Kidney (tissue), 14 donors: Measurements from ENCODE around the gene LZTS2. TPM values are rescaled to one million over a fixed set of nuclear protein-coding genes. Genes with fewer than 3 reads are reported as not detected.
A peak's percentile ranks its signal among the peaks of the same experiment; 100 is the strongest.

Experiments
- DNase-seq, 5 donors: peaks; one replicate each; pipeline ENCODE4 v3.0.0-alpha.2; 2013 to 2020
- FAIRE-seq: peaks from 2 replicates; lab custom pipeline; 2012; peaks lifted over from hg19 to GRCh38; lab: Jason Lieb, UNC
- H3K27ac ChIP-seq, 2 donors: one replicate each; pipeline ENCODE4 v1.7.0; 2013; ENCODE audit warnings: low read depth in 2 of 2, low read length in 2 of 2, inconsistent platforms in 1 of 2
- H3K27me3 ChIP-seq: one replicate; pipeline ENCODE4 v1.7.1; 2013; ENCODE audit warnings: low read length, inconsistent platforms; ENCODE audit not compliant: control insufficient read depth, insufficient read depth
- H3K36me3 ChIP-seq, 3 donors: one replicate each; pipeline versions ENCODE4 v1.7.0 to v1.7.1; 2013; ENCODE audit warnings: low read length in 3 of 3, control low read depth in 1 of 3, inconsistent platforms in 1 of 3; ENCODE audit not compliant: insufficient read depth in 3 of 3, control insufficient read depth in 2 of 3
- H3K4me1 ChIP-seq, 3 donors: one replicate each; pipeline versions ENCODE4 v1.7.0 to v1.7.1; 2013; ENCODE audit warnings: low read length in 3 of 3, inconsistent platforms in 1 of 3, low read depth in 1 of 3; ENCODE audit not compliant: control insufficient read depth in 2 of 3, insufficient read depth in 2 of 3
- H3K4me3 ChIP-seq, 3 donors: one replicate each; pipeline versions ENCODE4 v1.7.0 to v1.8.1; 2013; ENCODE audit warnings: low read length in 3 of 3, control low read depth in 1 of 3, inconsistent platforms in 1 of 3
- H3K9ac ChIP-seq, 3 donors: one replicate each; pipeline versions ENCODE4 v1.7.0 to v1.7.1; 2013; ENCODE audit warnings: low read length in 3 of 3, control low read depth in 1 of 3, inconsistent platforms in 1 of 3
- H3K9me3 ChIP-seq, 3 donors: one replicate each; pipeline versions ENCODE4 v1.7.0 to v1.7.1; 2013; ENCODE audit warnings: low read length in 3 of 3, control low read depth in 1 of 3, inconsistent platforms in 1 of 3; ENCODE audit not compliant: control insufficient read depth in 2 of 3, insufficient read depth in 1 of 3
- CTCF ChIP-seq: IDR thresholded peaks from 3 replicates; pipeline ENCODE4 v1.5.1; 2012; ENCODE audit warnings: mild to moderate bottlenecking, moderate library complexity, borderline replicate concordance; ENCODE audit not compliant: insufficient read depth; ENCODE audit errors: extremely low read depth
- intact Hi-C: fragments of 100-400 bp; cut with DNase I; formaldehyde crosslinking; loops from one replicate; pipeline ENCODE4 v1.11.1; 2022
- polyA plus RNA-seq: library from polyadenylated mRNA; stranded (reverse); fragments of 350-450 nt; fragmentation: Illumina TruSeq; extraction: RNeasy Lipid Tissue Mini Kit (QIAGEN cat#74804); gene quantifications from one replicate; pipeline ENCODE4 v1.2.3, GENCODE V29; 2014; ENCODE audit warnings: low read depth, low replicate concordance; ENCODE audit not compliant: insufficient read depth
- total RNA-seq: library from RNA; stranded (reverse); fragmentation: NEBNext Ultra II Directional; extraction: Animal tissue kit (Norgen Biotek cat#: 25700); gene quantifications from one replicate; pipeline ENCODE4 v1.2.1, GENCODE V29; 2021
- donor health status: control.
- donor health status: control.
- donor health status: control.
- donor health status: control.
- donor health status: control.
- donor health status: DM: yes; HTN: yes; CAD: no.
- donor health status: Normal renal cell carcinoma (clear cell type).

The LZTS2 gene
- total and polyA plus RNA-seq, 2 donors from 2014 or later, result 47.3 to 54.7 TPM

- FAIRE-seq, result no peak
- peaks cover 0 to 25% (median 17%) of the 10 kb centered on the region in 3 donors for H3K36me3 ChIP-seq
- peak in 1 of 5 donors; percentile 45 for DNase-seq
- H3K9ac ChIP-seq, result peak overlapping the region in 1 of 3 donors; percentile 37
- intact Hi-C loops, result no loop called here
- no peak for TF ChIP-seq CTCF
- H3K27me3 ChIP-seq, result no peaks in the 10 kb centered on the region
- H3K27ac ChIP-seq, result peak overlapping the region; percentile 98 to 99
- H3K4me3 ChIP-seq, result no peak overlapping the region
- H3K4me1 ChIP-seq, result peaks cover 7 to 26% (median 8%) of the 10 kb centered on the region in 3 donors
- no peaks in the 10 kb centered on the region for H3K9me3 ChIP-seq
Observed at GRCh38 chr10:101002456-101002855, 2.8 kb downstream of the LZTS2 start.

GRCh38 chr10:101003639-101004206 lies 4.1 kb downstream of the LZTS2 start:
- TF ChIP-seq CTCF, result no peak
- DNase-seq (peak in 1 of 5 donors; percentile 40), FAIRE-seq (no peak)
- H3K4me1 ChIP-seq, result peaks cover 5 to 26% (median 8%) of the 10 kb centered on the region in 3 donors
- H3K9me3 ChIP-seq, result no peaks in the 10 kb centered on the region
- H3K9ac ChIP-seq, result no peak overlapping the region
- peaks cover 0 to 25% (median 17%) of the 10 kb centered on the region in 3 donors for H3K36me3 ChIP-seq
- no peaks in the 10 kb centered on the region for H3K27me3 ChIP-seq
- H3K27ac ChIP-seq, result no peak overlapping the region
- intact Hi-C loops, result no loop called here
- H3K4me3 ChIP-seq, result no peak overlapping the region

- DNase-seq, result peak in 1 of 5 donors; percentile 41
- no peak overlapping the region for H3K4me3 ChIP-seq
Observed at GRCh38 chr10:101005361-101005760, 5.8 kb downstream of the LZTS2 start.

More at GRCh38 chr10:101005361-101005760, 5.8 kb downstream of the LZTS2 start:
- Histone ChIP-seq H3K27me3 (no peaks in the 10 kb centered on the region), H3K9ac (no peak overlapping the region), H3K36me3 (peaks cover 0 to 25% (median 17%) of the 10 kb centered on the region in 3 donors), H3K27ac (no peak overlapping the region), H3K9me3 (no peaks in the 10 kb centered on the region), H3K4me1 (peaks cover 3 to 20% (median 8%) of the 10 kb centered on the region in 3 donors)
- intact Hi-C loops, result no loop called here
- FAIRE-seq, result no peak
- TF ChIP-seq CTCF, result no peak
